KBM-7 (cell line): ENCODE data around the gene PXK.
"Not testable (repeated sequence)": the region's sequence is repeated elsewhere in the genome, so short reads cannot be mapped to it uniquely, and the experiment has no call there.

Experiments
- DNase-seq: peaks from one replicate; pipeline ENCODE4 v3.0.0-alpha.2; 2015
- in situ Hi-C: fragments of 300-500 bp; cut with MboI; formaldehyde crosslinking; loops from 2 replicates; pipeline ENCODE4 v1.14.3; 2020; ENCODE audit warnings: low sequenced_read_pairs, low pct_unique_long_range_greater_than_20kb, mixed read lengths

PXK gene

GRCh38 chr3:58332575-58333188, at the start of gene PXK:
Gene PXK, plus strand, starts transcription at chr3:58332892. Its CDS starts 97 bp downstream, at chr3:58332989.
- peak; percentile 80 for DNase-seq
- in situ Hi-C loops, result no loop called here

GRCh38 chr3:58285334-58285733, 47.4 kb upstream of the PXK start:
- in situ Hi-C loops, result no loop called here
- DNase-seq, result no peak

GRCh38 chr3:58287354-58287753, 45.3 kb upstream of the PXK start:
- no peak for DNase-seq
- in situ Hi-C loops, result no loop called here

GRCh38 chr3:58288011-58288728, 44.5 kb upstream of the PXK start:
- DNase-seq, result no peak
- in situ Hi-C loops, result no loop called here

GRCh38 chr3:58288964-58289613, 43.6 kb upstream of the PXK start:
- DNase-seq, in situ Hi-C loops: not testable (repeated sequence)

- in situ Hi-C loops, result loop anchor here (10.0 kb wide), 1 partner anchor 106 kb away; no protein-coding TSS in a partner anchor
- DNase-seq, result not testable (repeated sequence)
Observed at GRCh38 chr3:58290446-58290845, 42.2 kb upstream of the PXK start.

- in situ Hi-C loops, result loop anchor here (10.0 kb wide), 1 partner anchor 107 kb away; no protein-coding TSS in a partner anchor
- no peak for DNase-seq
Observed at GRCh38 chr3:58291671-58292338, 40.9 kb upstream of the PXK start.

GRCh38 chr3:58292866-58293265, 39.8 kb upstream of the PXK start:
- in situ Hi-C loops, result loop anchor here (10.0 kb wide), 1 partner anchor 108 kb away; no protein-coding TSS in a partner anchor
- DNase-seq, result no peak

- in situ Hi-C loops, result loop anchor here (10.0 kb wide), 1 partner anchor 109 kb away; no protein-coding TSS in a partner anchor
- no peak for DNase-seq
Observed at GRCh38 chr3:58293516-58293915, 39.2 kb upstream of the PXK start.

- in situ Hi-C loops, result loop anchor here (10.0 kb wide), 1 partner anchor 111 kb away; no protein-coding TSS in a partner anchor
Observed at GRCh38 chr3:58296269-58296668, 36.4 kb upstream of the PXK start.

GRCh38 chr3:58296843-58297242, 35.8 kb upstream of the PXK start:
- in situ Hi-C loops, result loop anchor here (10.0 kb wide), 1 partner anchor 112 kb away; no protein-coding TSS in a partner anchor
- no peak for DNase-seq

More at GRCh38 chr3:58296269-58296668, 36.4 kb upstream of the PXK start:
- no peak for DNase-seq

GRCh38 chr3:58298190-58298589, 34.5 kb upstream of the PXK start:
- DNase-seq, result no peak
- in situ Hi-C loops, result loop anchor here (10.0 kb wide), 1 partner anchor 113 kb away; no protein-coding TSS in a partner anchor

- DNase-seq, result no peak
- in situ Hi-C loops, result loop anchor here (10.0 kb wide), 1 partner anchor 114 kb away; no protein-coding TSS in a partner anchor
Observed at GRCh38 chr3:58299075-58299474, 33.6 kb upstream of the PXK start.

GRCh38 chr3:58299839-58300516, 32.7 kb upstream of the PXK start:
- in situ Hi-C loops, result loop anchor here (10.0 to 25.0 kb wide), 2 partner anchors 115 to 237 kb away; partner anchors contain the start of gene ACOX2
- DNase-seq, result peak; percentile 24

GRCh38 chr3:58305882-58306711, 26.6 kb upstream of the PXK start, which contains the start of the genes HTD2 and RPP14:
Gene HTD2, plus strand, starts transcription at chr3:58306520. Its CDS starts 11,094 bp downstream, at chr3:58317614.
Gene RPP14, plus strand, starts transcription at chr3:58306245. Its CDS starts 4,085 bp downstream, at chr3:58310330.
- in situ Hi-C loops, result loop anchor here (25.0 kb wide), 1 partner anchor 231 kb away; the partner anchor contains the start of gene ACOX2
- peak; percentile 99 for DNase-seq

- in situ Hi-C loops, result loop anchor here (25.0 kb wide), 1 partner anchor 230 kb away; the partner anchor contains the start of gene ACOX2
- DNase-seq, result peak; percentile 63
Observed at GRCh38 chr3:58307639-58308215, 25.0 kb upstream of the PXK start.

- in situ Hi-C loops, result loop anchor here (25.0 kb wide), 1 partner anchor 229 kb away; the partner anchor contains the start of gene ACOX2
- DNase-seq, result no peak
Observed at GRCh38 chr3:58308728-58309127, 24.0 kb upstream of the PXK start.
